A549 (cell line): ENCODE measurements around the gene COL26A1. TPM values are rescaled to one million over a fixed set of nuclear protein-coding genes. Genes with fewer than 3 reads are reported as not detected.

Experiments
- ATAC-seq, 2 experiments: fragments of 200-7000 bp in 1 of 2; fragments of >200 bp in 1 of 2; cut with Nextera tagmentation in 1 of 2; cut with Tn5 transposase in 1 of 2; 3 replicates each; pipeline versions ENCODE4 v1.8.0 to v1.9.1; 2018 to 2020; ENCODE audit warnings: mild to moderate bottlenecking in 1 of 2, moderate library complexity in 1 of 2
- CTCF ChIA-PET: fragments of 300-600 bp; sonication (Branson Sonifier 250); formaldehyde crosslinking; extraction: SDS; loops from one replicate; lab custom pipeline; 2021; ENCODE audit warnings: antibody characterized with exemption, inconsistent platforms; lab: Yijun Ruan, JAX
- POLR2A ChIA-PET: fragments of 350-600 bp; formaldehyde crosslinking; extraction: SDS; loops from one replicate; lab custom pipeline; 2021; ENCODE audit warnings: antibody characterized with exemption, inconsistent platforms; lab: Yijun Ruan, JAX
- DNase-seq, 2 experiments: peaks; one replicate each; pipeline versions ENCODE4 v3.0.0 to v3.0.0-alpha.2; 2011 to 2016; ENCODE audit warnings: low read depth in 1 of 2, low spot score in 1 of 2
- FAIRE-seq: peaks from 2 replicates; lab custom pipeline; 2011; peaks lifted over from hg19 to GRCh38; lab: Jason Lieb, UNC
- H3K27ac ChIP-seq, 2 experiments: fragments of >200 bp; sonication (Bioruptor Twin); formaldehyde crosslinking; 3 replicates each; pipeline ENCODE4 v1.5.1; 2016 to 2017
- H3K4me1 ChIP-seq: fragments of >200 bp; sonication (Bioruptor Twin); formaldehyde crosslinking; 3 replicates; pipeline ENCODE4 v1.6.1; 2016
- H3K4me2 ChIP-seq: fragments of >200 bp; sonication (Bioruptor Twin); formaldehyde crosslinking; 3 replicates; pipeline ENCODE4 v1.6.1; 2016
- H3K4me3 ChIP-seq: fragments of >200 bp; sonication (Bioruptor Twin); formaldehyde crosslinking; 3 replicates; pipeline ENCODE4 v1.5.1; 2016
- H3K9me3 ChIP-seq: fragments of >200 bp; sonication (Bioruptor Twin); formaldehyde crosslinking; 3 replicates; pipeline ENCODE4 v1.6.1; 2016
- CHD2 ChIP-seq: fragments of 150-350 bp; IDR thresholded peaks from 2 replicates; pipeline ENCODE4 v1.6.1; 2014; ENCODE audit warnings: low read length; ENCODE audit not compliant: partially characterized antibody
- HEYL ChIP-seq: fragments of 250-450 bp; sonication (Bioruptor Pico); IDR thresholded peaks from 2 replicates; pipeline ENCODE4 v1.8.0; 2021; ENCODE audit warnings: mild to moderate bottlenecking, moderate library complexity
- MYC ChIP-seq: IDR thresholded peaks from 2 replicates; pipeline ENCODE4 v1.6.1; 2012; ENCODE audit warnings: mild to moderate bottlenecking, inconsistent platforms, low read length, improper control_type of control experiment, borderline replicate concordance
- NFE2L2 ChIP-seq: fragments of 150-350 bp; conservative IDR thresholded peaks from 2 replicates; pipeline ENCODE4 v1.6.1; 2014; ENCODE audit warnings: low read length
- POLR2AphosphoS2 ChIP-seq: conservative IDR thresholded peaks from 2 replicates; pipeline ENCODE4 v1.6.1; 2012; ENCODE audit warnings: low read length, improper control_type of control experiment, inconsistent platforms
- RAD21 ChIP-seq, 2 experiments: fragments of >200 bp in 1 of 2; sonication (Bioruptor Twin) in 1 of 2; formaldehyde crosslinking in 1 of 2; IDR thresholded peaks in 1 of 2; conservative IDR thresholded peaks in 1 of 2; 2 replicates in 1 of 2; 3 replicates in 1 of 2; pipeline ENCODE4 v1.6.1; 2012 to 2018; ENCODE audit warnings: inconsistent platforms in 1 of 2
- RARB ChIP-seq: fragments of 250-450 bp; sonication (Bioruptor Pico); IDR thresholded peaks from 2 replicates; pipeline ENCODE4 v1.8.0; 2021; ENCODE audit warnings: mild to moderate bottlenecking, moderate library complexity
- SMC3 ChIP-seq: fragments of >200 bp; sonication (Bioruptor Twin); formaldehyde crosslinking; IDR thresholded peaks from 3 replicates; pipeline ENCODE4 v1.6.1; 2018; ENCODE audit warnings: inconsistent platforms
- WGBS: methylation state at CpG from one replicate; pipeline ENCODE4 v1.1.6; 2017; ENCODE audit errors: missing lambda C conversion rate; 5-methylcytosine and 5-hydroxymethylcytosine counted together
- polyA plus RNA-seq, 4 experiments: library from polyadenylated mRNA; depleted of rRNA in 3 of 4; stranded (reverse); fragments of >200 nt; fragmentation: RNase III in 1 of 4; extraction: RNeasy Plus Mini Kit Qiagen cat#74134 plus additional on column Dnase treatment in 1 of 4; gene quantifications; 2 replicates in 3 of 4; 3 replicates in 1 of 4; pipeline ENCODE4 v1.2.3, GENCODE V29; 2011 to 2017
- TF ChIP-seq, protein P1 (sequence below): IDR thresholded peaks from 2 replicates; pipeline ENCODE4 v1.6.1; 2012
- TF ChIP-seq, protein P2 (sequence below): fragments of >200 bp; sonication (Bioruptor Twin); formaldehyde crosslinking; IDR thresholded peaks from 3 replicates; pipeline ENCODE4 v1.5.1; 2016
- TF ChIP-seq, protein P3 (sequence below): IDR thresholded peaks from 2 replicates; pipeline ENCODE4 v1.6.1; 2012; ENCODE audit warnings: low read depth, borderline replicate concordance

Gene COL26A1
- polyA plus RNA-seq, 2 of the 4 experiments (the other 2 are of a cell fraction): 0.52 to 1.4 TPM

DNA sequence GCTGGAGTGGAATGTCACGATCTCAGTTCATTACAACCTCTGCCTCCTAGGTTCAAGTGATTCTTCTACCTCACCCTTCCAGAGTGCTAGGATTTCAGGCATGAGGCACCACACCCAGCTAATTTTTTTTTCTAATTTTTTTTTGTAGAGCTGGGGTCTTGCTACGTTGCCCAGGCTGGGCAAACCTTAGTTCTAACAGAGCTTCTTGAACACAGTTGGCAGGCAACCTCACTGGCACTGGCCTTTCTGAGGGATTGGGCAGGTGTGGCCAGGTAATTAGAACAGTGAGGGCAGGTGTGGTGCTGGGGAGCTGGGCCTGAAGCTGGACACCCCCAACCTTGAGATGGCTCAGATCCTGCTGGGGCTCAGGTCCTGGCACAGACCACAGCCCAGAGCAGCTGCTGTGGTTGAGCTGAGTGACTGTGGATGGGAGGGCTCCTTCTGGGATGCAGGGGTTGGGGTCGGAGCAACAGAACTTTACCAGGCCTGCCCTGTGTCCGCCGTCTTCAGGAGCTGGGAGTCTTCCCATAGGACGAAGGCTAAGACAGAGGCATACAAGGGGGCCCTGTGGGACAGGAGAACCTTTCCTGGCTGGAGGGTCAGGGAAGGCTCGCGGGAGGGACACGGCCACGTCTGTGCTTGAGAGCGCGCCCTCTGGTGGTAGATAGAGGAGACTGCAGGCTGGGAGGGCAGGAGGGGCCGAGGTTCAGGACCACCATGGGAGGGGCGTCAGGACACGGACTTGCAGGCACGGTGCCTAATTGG, 48.2 kb downstream of the COL26A1 start:
- 12% methylated on average over 16 of the region's 16 CpGs for WGBS
- CTCF ChIA-PET: interaction anchor here (0.5 to 4.0 kb wide), 43 partner anchors 10 to 128 kb away, joined by 3 to 26 read pairs (median 4); partner anchors contain the start of genes COL26A1 and IFT22
- Histone ChIP-seq H3K27ac (no peak overlapping the region), H3K4me1 (no peaks in the 10 kb centered on the region), H3K4me3 (no peak overlapping the region)
- DNase-seq: peak; percentile 51 to 61
- TF ChIP-seq HEYL (no peak), RAD21 (conservative IDR thresholded peaks at IDR 0.05 in 1 of 2, IDR thresholded peaks at IDR 0.05 in 1 of 2) (peak; percentile 48 to 55), SMC3 (peak; percentile 57)
- TF ChIP-seq, protein P1, sequence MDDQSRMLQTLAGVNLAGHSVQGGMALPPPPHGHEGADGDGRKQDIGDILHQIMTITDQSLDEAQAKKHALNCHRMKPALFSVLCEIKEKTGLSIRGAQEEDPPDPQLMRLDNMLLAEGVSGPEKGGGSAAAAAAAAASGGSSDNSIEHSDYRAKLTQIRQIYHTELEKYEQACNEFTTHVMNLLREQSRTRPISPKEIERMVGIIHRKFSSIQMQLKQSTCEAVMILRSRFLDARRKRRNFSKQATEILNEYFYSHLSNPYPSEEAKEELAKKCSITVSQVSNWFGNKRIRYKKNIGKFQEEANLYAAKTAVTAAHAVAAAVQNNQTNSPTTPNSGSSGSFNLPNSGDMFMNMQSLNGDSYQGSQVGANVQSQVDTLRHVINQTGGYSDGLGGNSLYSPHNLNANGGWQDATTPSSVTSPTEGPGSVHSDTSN: no peak
- TF ChIP-seq, protein P2, sequence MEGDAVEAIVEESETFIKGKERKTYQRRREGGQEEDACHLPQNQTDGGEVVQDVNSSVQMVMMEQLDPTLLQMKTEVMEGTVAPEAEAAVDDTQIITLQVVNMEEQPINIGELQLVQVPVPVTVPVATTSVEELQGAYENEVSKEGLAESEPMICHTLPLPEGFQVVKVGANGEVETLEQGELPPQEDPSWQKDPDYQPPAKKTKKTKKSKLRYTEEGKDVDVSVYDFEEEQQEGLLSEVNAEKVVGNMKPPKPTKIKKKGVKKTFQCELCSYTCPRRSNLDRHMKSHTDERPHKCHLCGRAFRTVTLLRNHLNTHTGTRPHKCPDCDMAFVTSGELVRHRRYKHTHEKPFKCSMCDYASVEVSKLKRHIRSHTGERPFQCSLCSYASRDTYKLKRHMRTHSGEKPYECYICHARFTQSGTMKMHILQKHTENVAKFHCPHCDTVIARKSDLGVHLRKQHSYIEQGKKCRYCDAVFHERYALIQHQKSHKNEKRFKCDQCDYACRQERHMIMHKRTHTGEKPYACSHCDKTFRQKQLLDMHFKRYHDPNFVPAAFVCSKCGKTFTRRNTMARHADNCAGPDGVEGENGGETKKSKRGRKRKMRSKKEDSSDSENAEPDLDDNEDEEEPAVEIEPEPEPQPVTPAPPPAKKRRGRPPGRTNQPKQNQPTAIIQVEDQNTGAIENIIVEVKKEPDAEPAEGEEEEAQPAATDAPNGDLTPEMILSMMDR: peak; percentile 56
- TF ChIP-seq, all 56 proteins: peak for 3
- Histone ChIP-seq H3K4me2 (no peak overlapping the region), H3K9me3 (peaks cover 22% of the 10 kb centered on the region)
- FAIRE-seq (no peak), ATAC-seq (peak; percentile 40 to 85; a peak in 3 of 6 replicates)
- POLR2A ChIA-PET: interaction anchor here (1.4 kb wide), 1 partner anchor 89 kb away, joined by 6 read pairs; the partner anchor contains the start of gene IFT22

DNA sequence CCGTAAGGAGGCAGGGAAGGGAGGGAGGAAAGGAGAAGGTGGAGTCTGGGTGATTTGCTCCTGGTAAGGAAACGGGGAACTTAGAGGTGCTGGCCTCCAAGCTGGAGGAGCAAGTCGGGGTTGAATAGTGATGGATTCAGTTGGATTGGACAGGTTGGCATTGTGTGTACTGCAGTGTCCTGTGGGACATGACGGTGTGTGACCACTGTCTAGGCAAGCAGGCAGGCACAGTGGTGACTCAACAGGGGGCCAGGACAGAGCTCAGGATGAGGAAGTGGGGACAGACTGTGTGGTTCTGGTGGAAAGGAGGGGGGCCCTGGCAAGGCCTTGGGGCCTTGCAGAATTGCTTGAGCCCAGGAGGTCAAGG, 48.8 kb downstream of the COL26A1 start:
- TF ChIP-seq NFE2L2 (no peak), HEYL (no peak), RAD21 (conservative IDR thresholded peaks at IDR 0.05 in 1 of 2, IDR thresholded peaks at IDR 0.05 in 1 of 2) (peak in 1 of 2 experiments; percentile 22; a peak in 1 of 5 replicates), MYC (no peak), RARB (CRISPR knock-in tag) (no peak), POLR2AphosphoS2 (no peak), CHD2 (no peak)
- TF ChIP-seq, protein P3, sequence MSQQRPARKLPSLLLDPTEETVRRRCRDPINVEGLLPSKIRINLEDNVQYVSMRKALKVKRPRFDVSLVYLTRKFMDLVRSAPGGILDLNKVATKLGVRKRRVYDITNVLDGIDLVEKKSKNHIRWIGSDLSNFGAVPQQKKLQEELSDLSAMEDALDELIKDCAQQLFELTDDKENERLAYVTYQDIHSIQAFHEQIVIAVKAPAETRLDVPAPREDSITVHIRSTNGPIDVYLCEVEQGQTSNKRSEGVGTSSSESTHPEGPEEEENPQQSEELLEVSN: no peak
- TF ChIP-seq, protein P1: no peak
- TF ChIP-seq, protein P2: peak; percentile 4; the same call in 1 of the 3 replicates
- TF ChIP-seq, all 56 proteins: peak for 2
- FAIRE-seq (no peak), DNase-seq (no peak), ATAC-seq (peak in 1 of 2 experiments; percentile 5; a peak in 1 of 6 replicates)
- Histone ChIP-seq H3K4me1 (no peaks in the 10 kb centered on the region), H3K4me3 (no peak overlapping the region), H3K9me3 (peaks cover 22% of the 10 kb centered on the region), H3K27ac (no peak overlapping the region), H3K4me2 (no peak overlapping the region)
- ChIA-PET POLR2A (interaction anchor here (1.4 kb wide), 1 partner anchor 89 kb away, joined by 6 read pairs; the partner anchor contains the start of gene IFT22), CTCF (interaction anchor here (0.5 to 4.0 kb wide), 39 partner anchors 11 to 128 kb away, joined by 3 to 26 read pairs (median 5); partner anchors contain the start of genes COL26A1 and IFT22)
- 39% methylated on average over 4 of the region's 4 CpGs for WGBS
